Pancreas (tissue), 10 donors: ENCODE data around the gene ANKRD62. TPM values are rescaled to one million over a fixed set of nuclear protein-coding genes. Genes with fewer than 3 reads are reported as not detected.

Experiments used
- ATAC-seq, 4 donors: fragments of 200-7000 bp; cut with Tn5 transposase; one replicate each; pipeline versions ENCODE4 v1.8.0 to v1.9.1; 2020; ENCODE audit warnings: mild to moderate bottlenecking in 4 of 4, moderate library complexity in 4 of 4
- DNase-seq, 6 donors: peaks; one replicate each; pipeline ENCODE4 v3.0.0-alpha.2; 2020
- FAIRE-seq: peaks from 2 replicates; lab custom pipeline; 2012; peaks lifted over from hg19 to GRCh38; lab: Jason Lieb, UNC
- H3K27ac ChIP-seq, 4 donors: fragments of 200-600 bp; sonication (generic); 1 replicate in 3 of 4; 2 replicates in 1 of 4; pipeline versions ENCODE4 v1.5.0 to v1.8.0; 2020
- H3K27me3 ChIP-seq, 4 donors: fragments of 200-600 bp; one replicate each; pipeline ENCODE4 v1.8.0; 2021
- H3K36me3 ChIP-seq, 3 donors: fragments of 200-600 bp; sonication (generic) in 1 of 3; one replicate each; pipeline versions ENCODE4 v1.5.0 to v1.8.0; 2020 to 2021
- H3K4me1 ChIP-seq, 3 donors: fragments of 200-600 bp; one replicate each; pipeline ENCODE4 v1.8.0; 2021
- H3K4me3 ChIP-seq, 4 donors: fragments of 200-600 bp; sonication (generic) in 2 of 4; one replicate each; pipeline versions ENCODE4 v1.5.0 to v1.8.0; 2020 to 2021
- H3K9me3 ChIP-seq, 4 donors: fragments of 200-600 bp; one replicate each; pipeline ENCODE4 v1.8.0; 2021
- WGBS, 2 donors: extraction: QIAGEN DNeasy Blood & Tissue Kit; methylation state at CpG; one replicate each; pipeline ENCODE4 v1.1.7; 2013; 5-methylcytosine and 5-hydroxymethylcytosine counted together
- intact Hi-C, 3 donors: fragments of 100-400 bp; cut with DNase I; formaldehyde crosslinking; loops; one replicate each; pipeline versions ENCODE4 v1.11.1 to v1.14.2; 2022
- polyA plus RNA-seq, 2 donors: library from polyadenylated mRNA; stranded (reverse); fragments of 200-250 nt; gene quantifications; one replicate each; pipeline ENCODE4 v1.2.3, GENCODE V29; 2013
- total RNA-seq, 6 donors: library from RNA; stranded (reverse); fragmentation: NEBNext Ultra II Directional in 4 of 6; extraction: Animal tissue kit (Norgen Biotek cat#: 25700) in 4 of 6; gene quantifications; one replicate each; pipeline versions ENCODE4 v1.2.1 to v1.2.4, GENCODE V29; 2021 to 2023
- TF ChIP-seq, protein P1 (sequence below), 4 donors: fragments of 200-600 bp; sonication (generic) in 3 of 4; IDR thresholded peaks; one replicate each; pipeline versions ENCODE4 v1.5.0 to v1.8.0; 2021; ENCODE audit warnings: antibody characterized with exemption in 4 of 4
- donor health status: healthy with polysubstance abuse.
- donor health status: DM: no; HTN: no; CAD: no; lungs with moderate emphysema.
- donor health status: DM: no; HTN: no; CAD: no.
- donor health status: control.
- donor health status: control.
- donor health status: Bipolar disorder and iron deficiency.
- donor health status: DM: yes; HTN: yes; CAD: no.
- donor health status: DM: no; HTN: no; CAD: no.
- donor health status: DM: no; HTN: no; CAD: no.
- donor health status: DM: yes; HTN: yes; CAD: no.

The ANKRD62 gene
- total and polyA plus RNA-seq, 8 donors: 0.38 to 5.2 (median 3.0) TPM

DNA sequence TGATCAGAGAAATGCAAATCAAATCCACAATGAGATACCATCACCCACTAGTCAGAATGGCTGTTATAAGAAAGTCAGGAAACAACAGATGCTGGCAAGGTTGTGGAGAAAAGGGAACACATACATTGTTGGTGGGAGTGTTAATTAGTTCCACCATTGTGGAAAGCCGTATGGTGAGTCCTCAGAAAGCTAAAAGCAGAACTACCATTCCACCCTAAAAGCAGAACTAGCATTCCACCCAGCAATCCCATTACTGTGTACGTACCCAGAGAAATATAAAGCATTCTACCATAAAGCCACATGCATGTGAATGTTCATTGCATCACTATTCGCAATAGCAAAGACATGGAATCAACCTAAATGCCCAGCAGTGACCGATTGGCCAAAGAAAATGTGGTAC, 60.7 kb downstream of the ANKRD62 start:
- H3K9me3 ChIP-seq: no peaks in the 10 kb centered on the region
- ATAC-seq (no peak), DNase-seq (no peak), FAIRE-seq (no peak)
- H3K27me3 ChIP-seq: no peaks in the 10 kb centered on the region
- no peaks in the 10 kb centered on the region for H3K36me3 ChIP-seq
- TF ChIP-seq, protein P1, sequence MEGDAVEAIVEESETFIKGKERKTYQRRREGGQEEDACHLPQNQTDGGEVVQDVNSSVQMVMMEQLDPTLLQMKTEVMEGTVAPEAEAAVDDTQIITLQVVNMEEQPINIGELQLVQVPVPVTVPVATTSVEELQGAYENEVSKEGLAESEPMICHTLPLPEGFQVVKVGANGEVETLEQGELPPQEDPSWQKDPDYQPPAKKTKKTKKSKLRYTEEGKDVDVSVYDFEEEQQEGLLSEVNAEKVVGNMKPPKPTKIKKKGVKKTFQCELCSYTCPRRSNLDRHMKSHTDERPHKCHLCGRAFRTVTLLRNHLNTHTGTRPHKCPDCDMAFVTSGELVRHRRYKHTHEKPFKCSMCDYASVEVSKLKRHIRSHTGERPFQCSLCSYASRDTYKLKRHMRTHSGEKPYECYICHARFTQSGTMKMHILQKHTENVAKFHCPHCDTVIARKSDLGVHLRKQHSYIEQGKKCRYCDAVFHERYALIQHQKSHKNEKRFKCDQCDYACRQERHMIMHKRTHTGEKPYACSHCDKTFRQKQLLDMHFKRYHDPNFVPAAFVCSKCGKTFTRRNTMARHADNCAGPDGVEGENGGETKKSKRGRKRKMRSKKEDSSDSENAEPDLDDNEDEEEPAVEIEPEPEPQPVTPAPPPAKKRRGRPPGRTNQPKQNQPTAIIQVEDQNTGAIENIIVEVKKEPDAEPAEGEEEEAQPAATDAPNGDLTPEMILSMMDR (IDR thresholded peaks at IDR 0.05): no peak
- H3K4me1 ChIP-seq: no peaks in the 10 kb centered on the region
- WGBS, 2 donors: 87% methylated on average over 4 of the region's 4 CpGs
- H3K4me3 ChIP-seq: no peak overlapping the region
- H3K27ac ChIP-seq: no peak overlapping the region
- intact Hi-C loops: no loop called here

DNA sequence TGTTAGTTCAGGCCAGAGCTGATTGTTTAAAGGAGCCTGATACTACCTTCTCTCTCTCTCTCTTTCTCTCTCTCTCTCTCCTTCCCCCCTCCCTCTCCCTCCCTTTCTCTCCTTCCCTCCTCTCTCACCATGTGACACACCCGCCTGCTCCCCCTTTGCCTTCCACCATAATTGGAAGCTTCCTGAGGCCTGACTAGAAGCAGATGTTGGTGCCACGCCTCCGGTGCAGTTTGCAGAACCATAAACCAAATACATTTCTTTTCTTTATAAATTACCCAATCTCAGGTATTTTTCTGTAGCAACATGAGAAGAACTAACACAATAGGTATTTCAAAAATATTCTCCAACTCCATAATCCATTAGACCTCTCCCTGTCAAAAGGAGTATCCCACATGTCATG, 62.4 kb downstream of the ANKRD62 start:
- FAIRE-seq (no peak), DNase-seq (no peak), ATAC-seq (no peak)
- Histone ChIP-seq H3K4me3 (no peak overlapping the region), H3K4me1 (no peaks in the 10 kb centered on the region), H3K36me3 (no peaks in the 10 kb centered on the region), H3K27me3 (no peaks in the 10 kb centered on the region), H3K9me3 (no peaks in the 10 kb centered on the region), H3K27ac (no peak overlapping the region)
- intact Hi-C loops: no loop called here
- TF ChIP-seq, protein P1 (IDR thresholded peaks at IDR 0.05): no peak
- WGBS, 2 donors: 83 to 95% methylated on average over 3 of the region's 3 CpGs

DNA sequence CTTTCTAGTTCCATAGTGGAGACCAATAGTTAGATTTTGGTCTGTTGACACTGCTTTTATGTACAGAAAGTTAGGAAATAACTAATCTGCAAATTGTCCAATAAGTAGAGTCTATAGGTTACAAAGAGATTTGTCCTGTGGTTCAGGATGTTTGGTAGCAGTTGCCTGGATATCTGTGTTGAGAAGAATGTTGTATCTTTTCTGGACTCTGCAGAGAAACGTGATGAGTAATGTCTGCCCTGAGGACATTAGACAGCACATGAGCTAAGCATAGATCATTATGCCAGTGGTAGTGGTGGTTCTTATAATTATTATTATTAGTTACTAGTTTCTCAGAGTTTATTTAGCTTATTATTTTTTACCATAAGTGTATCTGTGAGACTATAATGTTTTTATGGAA, 65.8 kb downstream of the ANKRD62 start:
- Histone ChIP-seq H3K4me3 (no peak overlapping the region), H3K9me3 (no peaks in the 10 kb centered on the region), H3K27ac (no peak overlapping the region), H3K36me3 (no peaks in the 10 kb centered on the region), H3K27me3 (no peaks in the 10 kb centered on the region), H3K4me1 (no peaks in the 10 kb centered on the region)
- no peak for FAIRE-seq
- TF ChIP-seq, protein P1 (IDR thresholded peaks at IDR 0.05): no peak
- WGBS, 2 donors: 52 to 54% methylated on average over 1 of the region's 1 CpG
- ATAC-seq: no peak
- DNase-seq: no peak
- intact Hi-C loops: no loop called here

DNA sequence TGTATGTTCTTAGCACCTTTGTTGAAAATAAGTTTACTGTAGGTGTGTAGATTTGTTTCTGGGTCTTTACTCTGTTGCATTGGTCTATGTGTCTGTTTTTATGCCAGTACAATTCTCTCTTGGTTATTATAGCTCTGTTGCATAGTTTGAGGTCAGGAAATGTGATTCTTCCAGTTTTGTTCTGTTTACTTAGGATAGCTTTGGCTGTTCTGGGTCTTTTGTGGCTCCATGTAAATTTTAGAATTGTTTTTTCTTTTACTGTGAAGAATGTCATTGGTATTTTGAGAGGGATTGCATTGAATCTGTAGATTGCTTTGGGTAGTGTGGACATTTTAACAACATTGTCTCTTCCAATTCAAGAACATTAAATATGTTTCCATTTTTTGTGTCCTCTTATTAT, 69.1 kb downstream of the ANKRD62 start:
- no peak for FAIRE-seq
- Histone ChIP-seq H3K4me1 (no peaks in the 10 kb centered on the region), H3K4me3 (no peak overlapping the region), H3K27ac (no peak overlapping the region), H3K27me3 (no peaks in the 10 kb centered on the region), H3K9me3 (no peaks in the 10 kb centered on the region), H3K36me3 (no peaks in the 10 kb centered on the region)
- intact Hi-C loops: no loop called here
- TF ChIP-seq, protein P1 (IDR thresholded peaks at IDR 0.05): no peak
- no peak for ATAC-seq
- no peak for DNase-seq

DNA sequence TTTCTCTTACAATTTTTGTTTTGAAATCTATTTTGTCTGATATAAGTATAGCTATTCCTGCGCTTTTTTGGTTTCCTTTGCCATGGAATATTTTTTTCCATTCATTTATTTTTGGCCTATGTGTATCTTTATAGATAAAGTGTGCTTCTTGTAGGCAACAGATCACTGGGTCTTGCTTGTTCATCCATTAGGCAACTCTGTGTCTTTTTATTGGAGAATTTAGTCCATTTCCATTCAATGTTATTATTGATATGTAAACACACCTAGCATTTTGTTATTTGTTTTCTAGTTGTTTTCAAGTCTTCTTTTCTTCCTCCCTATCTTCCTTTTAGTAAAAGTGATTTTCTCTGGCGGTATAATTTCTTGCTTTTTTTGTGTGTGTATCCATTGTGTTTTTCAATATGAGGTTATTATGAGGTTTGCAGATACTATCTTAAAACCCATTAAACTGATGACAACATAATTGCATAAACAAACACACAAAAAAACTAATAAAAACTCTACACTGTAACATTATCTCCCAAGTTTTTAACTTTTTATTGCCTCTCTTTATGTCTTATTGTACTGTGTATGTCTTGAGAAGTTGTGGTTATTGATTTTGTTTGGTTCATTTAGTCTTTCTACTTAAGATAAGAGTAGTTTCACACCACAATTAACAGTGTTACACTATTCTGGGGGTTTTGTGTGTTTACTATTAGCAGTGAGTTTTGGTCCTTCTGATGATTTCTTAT, 71.6 kb downstream of the ANKRD62 start:
- no peaks in the 10 kb centered on the region for H3K36me3 ChIP-seq
- H3K27ac ChIP-seq: no peak overlapping the region
- TF ChIP-seq, protein P1 (IDR thresholded peaks at IDR 0.05): no peak
- intact Hi-C loops: no loop called here
- no peak for FAIRE-seq
- H3K4me1 ChIP-seq: no peaks in the 10 kb centered on the region
- 96 to 98% methylated on average over 2 of the region's 2 CpGs for WGBS, 2 donors
- no peak overlapping the region for H3K4me3 ChIP-seq
- no peak for ATAC-seq
- H3K27me3 ChIP-seq: no peaks in the 10 kb centered on the region
- H3K9me3 ChIP-seq: no peaks in the 10 kb centered on the region
- no peak for DNase-seq
